ENCODE data around the gene MRAP2. TPM values are rescaled to one million over a fixed set of nuclear protein-coding genes. Genes with fewer than 3 reads are reported as not detected.
A peak's percentile ranks its signal among the peaks of the same experiment; 100 is the strongest.

Gene MRAP2
- total and polyA plus RNA-seq, 2 donors (not counting 3 experiments of a cell fraction or from before 2014, with no cell fraction given): 5.8 to 8.6 TPM

- Histone ChIP-seq H2AFZ (ENCODE audit: low read depth, low read length) (no peak overlapping the region), H3K36me3 (ENCODE audit: control insufficient read depth in 2 of 2, extremely low read depth in 1 of 2, insufficient read depth in 2 of 2, low read length in 2 of 2) (no peaks in the 10 kb centered on the region), H3K79me2 (ENCODE audit: control insufficient read depth, insufficient read depth, low read length) (no peaks in the 10 kb centered on the region), H3K4me3 (replicated peaks in 1 of 3; ENCODE audit: insufficient read depth in 1 of 3, low read depth in 1 of 3, low read length in 3 of 3) (no peak overlapping the region), H3K4me2 (ENCODE audit: insufficient read depth, low read length) (peak overlapping the region; percentile 53), H4K20me1 (replicated peaks; ENCODE audit: control insufficient read depth, extremely low read depth, insufficient read depth, low read length) (no peaks in the 10 kb centered on the region), H3K9me1 (replicated peaks; ENCODE audit: control insufficient read depth, extremely low read depth, insufficient read depth, low read length) (no peaks in the 10 kb centered on the region), H3K4me1 (ENCODE audit: control insufficient read depth, extremely low read depth, insufficient read depth, low read length) (peaks cover 24% of the 10 kb centered on the region), H3K9ac (replicated peaks; ENCODE audit: extremely low read depth, insufficient read depth, low read length) (no peak overlapping the region), H3K27ac (ENCODE audit: insufficient read depth, low read depth, low read length) (peak overlapping the region; percentile 26), H3K27me3 (ENCODE audit: control insufficient read depth in 2 of 2, insufficient read depth in 2 of 2, low read length in 2 of 2) (no peaks in the 10 kb centered on the region), H3K9me3 (replicated peaks; ENCODE audit: control insufficient read depth, insufficient read depth, low read length) (no peaks in the 10 kb centered on the region)
- FAIRE-seq (peak; percentile 97), DNase-seq (ENCODE audit: low read depth, low spot score) (peak; percentile 98)
- no TSS peak for BruUV-seq (replicated peaks)
- TF ChIP-seq CTCF (IDR thresholded peaks at IDR 0.05; ENCODE audit: extremely low read depth in 1 of 2, insufficient read depth in 1 of 2, low read depth in 1 of 2, low read length in 2 of 2): no peak
- no peak for TF ChIP-seq GATA2 (IDR thresholded peaks at IDR 0.05; ENCODE audit: insufficient read depth, insufficient read length, low read depth, low read length)
- TF ChIP-seq MAX (IDR thresholded peaks at IDR 0.05; ENCODE audit: insufficient read depth, insufficient read length): no peak
- ChIA-PET CTCF (interaction anchor here (1.0 to 1.3 kb wide), 4 partner anchors 16 to 185 kb away, joined by 3 to 4 read pairs (median 4); no protein-coding TSS in a partner anchor), POLR2A (no interaction called here)
- dilution Hi-C loops (cut with MboI; ENCODE audit: extremely low pct_ligation_motif_present, low sequenced_read_pairs) (no loop called here), intact Hi-C loops (cut with micrococcal nuclease) (loop anchor here (1.0 to 5.0 kb wide), 3 partner anchors 143 to 212 kb away; no protein-coding TSS in a partner anchor)
Measured at GRCh38 chr6:84027340-84028181, 6.0 kb upstream of the MRAP2 start.
